Neural cell (in vitro differentiated cells): Measurements from ENCODE around the gene HIVEP1. TPM values are rescaled to one million over a fixed set of nuclear protein-coding genes. Genes with fewer than 3 reads are reported as not detected.

Experiments used
- H2AFZ ChIP-seq: fragments of 200-600, 300-800 bp; sonication (generic), shearing (Covaris generic); 2 replicates; pipeline ENCODE4 v1.6.0; 2014; ENCODE audit warnings: low read depth, mild to moderate bottlenecking, antibody characterized with exemption, low read length, moderate library complexity
- H3F3A ChIP-seq: fragments of 200-600 bp; shearing (Covaris generic); 2 replicates; pipeline ENCODE4 v1.6.1; 2016; ENCODE audit warnings: mild to moderate bottlenecking, moderate library complexity, mixed read lengths, antibody characterized with exemption, low read length; ENCODE audit not compliant: insufficient read depth, poor library complexity, severe bottlenecking
- H3K27ac ChIP-seq: fragments of 200-600, 300-800 bp; sonication (generic), shearing (Covaris generic); 2 replicates; pipeline ENCODE4 v1.5.1; 2014; ENCODE audit warnings: mild to moderate bottlenecking, low read length, moderate library complexity
- H3K27me3 ChIP-seq: fragments of 300-800, 200-600 bp; sonication (generic), shearing (Covaris generic); 2 replicates; pipeline ENCODE4 v1.6.0; 2014; ENCODE audit warnings: mild to moderate bottlenecking, low read depth, low read length, moderate library complexity; ENCODE audit not compliant: insufficient read depth
- H3K36me3 ChIP-seq: fragments of 300-800, 200-600 bp; sonication (generic), shearing (Covaris generic); 2 replicates; pipeline ENCODE4 v1.5.1; 2014; ENCODE audit warnings: mild to moderate bottlenecking, antibody characterized with exemption, low read length, moderate library complexity; ENCODE audit not compliant: insufficient read depth
- H3K4me2 ChIP-seq: fragments of 300-800, 200-600 bp; sonication (generic), shearing (Covaris generic); 2 replicates; pipeline ENCODE4 v1.6.0; 2014; ENCODE audit warnings: mild to moderate bottlenecking, low read length
- H3K4me3 ChIP-seq: fragments of 300-800, 200-600 bp; sonication (generic), shearing (Covaris generic); 2 replicates; pipeline ENCODE4 v1.5.1; 2014; ENCODE audit warnings: mild to moderate bottlenecking, low read length, moderate library complexity
- H3K79me2 ChIP-seq: fragments of 200-600 bp; shearing (Covaris generic); replicated peaks from 2 replicates; pipeline ENCODE4 v1.6.0; 2014; ENCODE audit warnings: mild to moderate bottlenecking, low read length, moderate library complexity; ENCODE audit not compliant: insufficient read depth
- H3K9ac ChIP-seq: fragments of 300-800, 200-600 bp; sonication (generic), shearing (Covaris generic); 2 replicates; pipeline ENCODE4 v1.6.1; 2016; ENCODE audit warnings: mild to moderate bottlenecking, low read length, mixed read lengths
- H3K9me2 ChIP-seq: fragments of 200-600 bp; shearing (Covaris generic); 2 replicates; pipeline ENCODE4 v1.6.1; 2016; ENCODE audit warnings: mild to moderate bottlenecking, low read length, mixed read lengths; ENCODE audit not compliant: insufficient read depth
- H3K9me3 ChIP-seq: fragments of 200-600, 300-800 bp; sonication (generic), shearing (Covaris generic); 2 replicates; pipeline ENCODE4 v1.6.1; 2016; ENCODE audit warnings: mild to moderate bottlenecking, mixed run types, low read length, moderate library complexity, mixed read lengths
- H4K20me1 ChIP-seq: fragments of 200-600 bp; shearing (Covaris generic); 2 replicates; pipeline ENCODE4 v1.6.1; 2016; ENCODE audit warnings: mild to moderate bottlenecking, mixed run types; ENCODE audit not compliant: insufficient read depth
- CTCF ChIP-seq: fragments of 450-650 bp; IDR thresholded peaks from 2 replicates; pipeline ENCODE4 v1.5.1; 2014; ENCODE audit warnings: antibody characterized with exemption, mild to moderate bottlenecking, moderate library complexity; ENCODE audit not compliant: poor library complexity, severe bottlenecking
- EP300 ChIP-seq: fragments of 450-650 bp; conservative IDR thresholded peaks from 2 replicates; pipeline ENCODE4 v1.6.1; 2014; ENCODE audit warnings: antibody characterized with exemption, mild to moderate bottlenecking, moderate library complexity; ENCODE audit not compliant: poor library complexity, severe bottlenecking
- EZH2 ChIP-seq: fragments of 200-600, 300-800 bp; shearing (Covaris generic), sonication (generic); IDR thresholded peaks from 2 replicates; pipeline ENCODE4 v1.6.1; 2014; ENCODE audit warnings: antibody characterized with exemption, low read length, borderline replicate concordance, mild to moderate bottlenecking; ENCODE audit not compliant: insufficient read depth, poor library complexity, severe bottlenecking
- MXI1 ChIP-seq: fragments of 450-650 bp; conservative IDR thresholded peaks from 2 replicates; pipeline ENCODE4 v1.6.1; 2014; ENCODE audit warnings: antibody characterized with exemption, mild to moderate bottlenecking; ENCODE audit not compliant: poor library complexity, severe bottlenecking
- POLR2AphosphoS5 ChIP-seq: IDR thresholded peaks from 2 replicates; pipeline ENCODE4 v1.6.1; 2012
- RAD21 ChIP-seq: fragments of 450-650 bp; conservative IDR thresholded peaks from 2 replicates; pipeline ENCODE4 v1.6.1; 2014; ENCODE audit warnings: antibody characterized with exemption, mild to moderate bottlenecking, moderate library complexity
- REST ChIP-seq: IDR thresholded peaks from 2 replicates; pipeline ENCODE4 v1.6.1; 2012; ENCODE audit warnings: borderline replicate concordance
- SMC3 ChIP-seq: fragments of 450-650 bp; conservative IDR thresholded peaks from 2 replicates; pipeline ENCODE4 v1.6.1; 2014; ENCODE audit warnings: antibody characterized with exemption, mild to moderate bottlenecking, moderate library complexity; ENCODE audit not compliant: poor library complexity
- TAF1 ChIP-seq: IDR thresholded peaks from 2 replicates; pipeline ENCODE4 v1.6.1; 2012; ENCODE audit warnings: low read depth
- polyA plus RNA-seq: library from polyadenylated mRNA; depleted of rRNA; stranded (reverse); fragments of >200 nt; gene quantifications from 2 replicates; pipeline ENCODE4 v1.2.3, GENCODE V29; 2014

The HIVEP1 gene
- polyA plus RNA-seq, 1 donor from 2014 or later, result 3.6 TPM

GRCh38 chr6:12200761-12201160 lies 188.6 kb downstream of the HIVEP1 start:
- TF ChIP-seq SMC3 (no peak), REST (no peak), CTCF (no peak), RAD21 (no peak), EP300 (no peak), POLR2AphosphoS5 (no peak), MXI1 (no peak), EZH2 (no peak), TAF1 (no peak)
- H3K9ac ChIP-seq, result no peak overlapping the region

GRCh38 chr6:12203001-12203400 lies 190.9 kb downstream of the HIVEP1 start:
- no peak for TF ChIP-seq TAF1
- no peak for TF ChIP-seq REST
- TF ChIP-seq POLR2AphosphoS5, result no peak
- no peak for TF ChIP-seq CTCF
- TF ChIP-seq RAD21, result no peak
- no peak for TF ChIP-seq EP300
- no peak for TF ChIP-seq EZH2
- no peak for TF ChIP-seq SMC3
- no peak for TF ChIP-seq MXI1
- no peaks in the 10 kb centered on the region for H3K27me3 ChIP-seq
- no peak overlapping the region for H3K4me2 ChIP-seq
- no peaks in the 10 kb centered on the region for H3K79me2 ChIP-seq
- H3K36me3 ChIP-seq, result no peaks in the 10 kb centered on the region
- no peaks in the 10 kb centered on the region for H3K9me3 ChIP-seq
- H2AFZ ChIP-seq, result no peak overlapping the region
- no peak overlapping the region for H3K27ac ChIP-seq
- no peaks in the 10 kb centered on the region for H3F3A ChIP-seq
- H3K4me3 ChIP-seq, result no peak overlapping the region
- H4K20me1 ChIP-seq, result no peaks in the 10 kb centered on the region
- no peak overlapping the region for H3K9ac ChIP-seq
- no peaks in the 10 kb centered on the region for H3K9me2 ChIP-seq

More at GRCh38 chr6:12200761-12201160, 188.6 kb downstream of the HIVEP1 start:
- H3K27ac ChIP-seq, result no peak overlapping the region
- no peaks in the 10 kb centered on the region for H4K20me1 ChIP-seq
- H3K36me3 ChIP-seq, result no peaks in the 10 kb centered on the region
- H2AFZ ChIP-seq, result no peak overlapping the region
- no peak overlapping the region for H3K4me3 ChIP-seq
- no peaks in the 10 kb centered on the region for H3K9me2 ChIP-seq
- H3K4me2 ChIP-seq, result no peak overlapping the region
- H3F3A ChIP-seq, result no peaks in the 10 kb centered on the region
- H3K79me2 ChIP-seq, result no peaks in the 10 kb centered on the region
- no peaks in the 10 kb centered on the region for H3K27me3 ChIP-seq
- no peaks in the 10 kb centered on the region for H3K9me3 ChIP-seq
